NCI-H1105 (cell line): Measurements from ENCODE around the gene DDX20.

ENCODE experiments used
- DNase-seq: peaks from one replicate; lab custom pipeline; 2025; lab: John Stamatoyannopoulos, UW

Gene DDX20

DNA sequence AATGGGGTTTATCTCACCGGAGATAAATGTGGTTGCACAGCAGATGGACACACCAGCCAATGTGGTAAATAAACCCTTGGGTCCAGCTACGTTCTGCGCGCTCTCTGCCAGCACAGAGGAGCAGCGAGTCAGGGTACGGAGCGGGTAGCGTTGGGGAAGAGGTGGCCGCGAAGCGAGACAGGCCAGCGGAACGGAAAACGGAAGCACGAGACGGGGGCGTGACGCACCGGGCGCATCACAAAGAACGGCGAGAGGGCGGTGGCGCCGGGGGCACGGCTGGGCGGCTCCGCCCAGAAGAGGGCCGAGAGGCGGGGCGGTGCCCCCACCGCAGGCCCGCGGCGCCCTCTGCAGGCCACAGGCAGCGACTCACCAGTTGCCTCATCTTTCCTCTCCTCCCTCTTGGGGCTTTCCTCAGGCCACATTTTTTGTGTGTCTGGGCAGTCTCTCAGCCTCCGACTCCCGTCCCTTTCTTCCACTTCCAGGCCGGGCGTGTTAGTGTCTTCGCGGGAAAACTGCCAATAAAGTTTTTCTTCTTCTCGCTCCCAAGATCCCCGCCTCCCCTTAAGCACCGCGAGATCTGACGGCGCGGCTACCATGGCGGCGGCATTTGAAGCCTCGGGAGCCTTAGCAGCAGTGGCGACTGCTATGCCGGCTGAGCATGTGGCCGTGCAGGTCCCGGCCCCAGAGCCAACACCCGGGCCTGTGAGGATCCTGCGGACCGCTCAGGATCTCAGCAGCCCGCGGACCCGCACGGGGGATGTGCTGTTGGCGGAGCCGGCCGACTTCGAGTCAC, at the start of gene DDX20:
Gene DDX20, plus strand, starts transcription at position 571 of the 793 bp plus-strand sequence. Its CDS starts 24 bp downstream, at position 595.
- peak; percentile 97 for DNase-seq

DNA sequence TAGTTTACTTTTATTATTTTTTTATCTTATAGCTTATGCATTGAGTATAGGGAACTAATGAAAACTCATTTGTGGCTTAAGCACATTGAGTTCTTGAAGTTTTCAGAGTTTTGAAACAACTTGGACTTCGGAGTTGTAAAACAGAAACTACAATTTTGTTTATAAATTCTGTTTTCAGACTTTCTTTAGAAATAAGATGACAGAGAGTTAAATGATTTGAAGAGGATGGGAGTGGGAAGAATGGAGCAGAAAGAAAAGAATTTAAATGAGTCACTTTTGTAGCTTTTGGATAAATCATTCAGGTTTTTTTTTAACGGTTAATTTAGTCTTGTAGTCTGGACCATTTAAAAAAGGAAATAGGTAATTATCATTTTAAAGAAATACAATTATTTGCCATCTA, 48.8 kb upstream of the DDX20 start:
- DNase-seq = no peak

DNA sequence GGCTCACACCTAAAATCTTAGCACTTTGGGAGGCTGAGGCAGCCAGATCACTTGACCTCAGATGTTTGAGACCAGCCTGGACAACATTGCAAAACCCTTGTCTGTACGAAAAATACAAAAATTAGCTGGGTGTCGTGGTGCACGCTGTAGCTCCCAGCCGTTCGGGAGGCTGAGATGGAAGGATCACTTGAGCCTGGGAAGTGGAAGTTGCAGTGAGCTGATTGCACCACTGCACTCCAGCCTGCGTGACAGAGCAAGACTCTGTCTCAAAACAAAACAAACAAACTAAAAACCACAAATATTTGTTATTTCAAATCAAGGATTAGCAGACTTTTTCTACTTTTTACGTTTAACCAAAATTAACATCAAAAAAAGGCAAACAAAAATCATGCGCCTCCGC, 47.8 kb upstream of the DDX20 start:
- DNase-seq = no peak

DNA sequence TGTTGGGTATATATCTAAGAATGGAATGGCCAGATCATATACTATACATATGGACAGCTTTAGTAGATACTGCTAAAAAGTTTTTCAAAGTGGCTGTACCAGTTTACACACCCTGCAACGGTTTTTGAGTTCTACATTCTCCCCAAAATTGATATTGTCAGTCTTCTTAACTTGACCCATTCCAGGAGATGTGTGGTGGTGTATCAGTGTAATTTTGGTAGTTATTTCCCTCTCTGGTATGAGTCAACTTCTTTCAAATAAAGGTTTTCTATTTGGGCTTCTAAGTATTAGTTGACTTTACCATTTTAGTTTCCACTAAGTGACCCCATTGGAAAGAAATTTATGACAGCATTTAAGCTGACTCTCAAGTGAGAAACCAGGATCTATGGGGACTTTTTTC, 45.7 kb upstream of the DDX20 start:
- DNase-seq = no peak

DNA sequence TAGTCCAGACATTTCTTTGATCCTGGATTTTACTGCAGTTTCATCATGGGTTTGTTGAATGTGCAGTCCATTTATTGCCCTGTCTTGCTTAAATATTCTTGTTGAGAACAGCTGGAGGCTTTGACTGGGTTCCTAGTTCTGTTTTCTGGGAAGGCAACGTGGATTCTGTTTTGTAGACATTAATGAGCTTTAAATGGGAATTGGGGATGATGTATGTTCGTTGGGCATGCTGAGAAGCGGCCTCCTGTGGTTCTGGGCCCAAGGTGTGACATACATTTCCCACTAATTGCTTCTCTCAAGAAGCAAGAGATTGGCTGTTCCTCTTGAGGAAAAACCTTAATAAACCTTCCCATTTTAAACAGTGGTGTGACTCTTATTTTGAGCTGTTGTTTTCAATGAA, 39.4 kb upstream of the DDX20 start:
- DNase-seq = no peak

- no peak for DNase-seq
Observed at GRCh38 chr1:111717450-111717849, 38.3 kb upstream of the DDX20 start.

DNA sequence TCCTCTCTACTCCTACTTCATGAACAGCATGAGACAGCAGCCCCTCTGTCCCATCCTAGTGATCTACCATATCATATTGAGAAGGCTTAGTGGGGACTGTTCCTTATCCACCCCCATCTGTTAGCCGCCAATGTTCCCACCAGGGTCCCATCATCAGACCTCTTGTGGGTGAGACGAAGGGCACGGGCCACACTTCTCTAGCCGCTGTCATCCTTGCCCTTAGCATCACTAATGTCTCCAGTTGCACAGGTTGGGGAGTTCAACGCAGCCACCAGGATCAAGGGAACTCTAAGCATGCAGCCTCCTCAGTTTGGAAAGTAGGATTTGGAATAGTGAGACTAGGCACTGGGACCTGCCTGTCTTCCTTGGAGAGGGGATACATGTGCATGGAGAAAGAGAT, 36.6 kb upstream of the DDX20 start:
- DNase-seq = no peak

GRCh38 chr1:111719674-111720132, 36.0 kb upstream of the DDX20 start:
- no peak for DNase-seq

DNA sequence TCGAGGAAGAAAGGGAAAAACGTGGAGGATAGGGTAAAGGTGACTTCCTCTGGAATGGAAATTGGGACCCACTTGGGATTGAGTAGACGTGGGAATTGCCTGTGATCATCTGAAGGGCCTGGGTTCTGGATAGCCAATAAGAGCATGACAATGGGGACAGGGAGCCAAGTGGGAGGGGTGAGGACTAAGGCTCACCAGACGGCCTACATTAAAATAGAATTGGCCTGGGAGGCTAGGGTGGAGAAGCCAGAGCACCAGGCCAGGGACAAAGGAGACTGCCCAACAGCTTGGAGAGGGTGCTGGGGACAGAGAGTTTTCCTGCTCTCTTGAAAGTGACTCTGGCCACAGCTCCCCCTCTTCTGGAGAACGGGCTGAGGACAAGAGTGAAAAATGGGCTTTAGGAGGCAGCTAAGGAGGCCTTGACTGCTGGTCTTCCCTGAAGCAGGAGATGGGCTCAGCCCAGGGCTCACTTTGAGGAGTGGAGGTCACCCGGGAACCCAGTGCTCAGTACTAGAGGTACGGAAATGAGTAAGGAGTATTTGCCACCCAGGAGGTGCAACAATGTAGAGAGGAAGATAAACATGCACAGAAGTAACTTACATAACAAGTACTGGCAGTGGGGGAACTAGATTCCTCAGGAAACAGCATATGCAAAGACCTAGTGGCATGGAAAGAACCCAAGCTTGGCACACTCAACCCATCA, 35.3 kb upstream of the DDX20 start:
- no peak for DNase-seq

GRCh38 chr1:111720977-111721786, 34.5 kb upstream of the DDX20 start:
- no peak for DNase-seq

DNA sequence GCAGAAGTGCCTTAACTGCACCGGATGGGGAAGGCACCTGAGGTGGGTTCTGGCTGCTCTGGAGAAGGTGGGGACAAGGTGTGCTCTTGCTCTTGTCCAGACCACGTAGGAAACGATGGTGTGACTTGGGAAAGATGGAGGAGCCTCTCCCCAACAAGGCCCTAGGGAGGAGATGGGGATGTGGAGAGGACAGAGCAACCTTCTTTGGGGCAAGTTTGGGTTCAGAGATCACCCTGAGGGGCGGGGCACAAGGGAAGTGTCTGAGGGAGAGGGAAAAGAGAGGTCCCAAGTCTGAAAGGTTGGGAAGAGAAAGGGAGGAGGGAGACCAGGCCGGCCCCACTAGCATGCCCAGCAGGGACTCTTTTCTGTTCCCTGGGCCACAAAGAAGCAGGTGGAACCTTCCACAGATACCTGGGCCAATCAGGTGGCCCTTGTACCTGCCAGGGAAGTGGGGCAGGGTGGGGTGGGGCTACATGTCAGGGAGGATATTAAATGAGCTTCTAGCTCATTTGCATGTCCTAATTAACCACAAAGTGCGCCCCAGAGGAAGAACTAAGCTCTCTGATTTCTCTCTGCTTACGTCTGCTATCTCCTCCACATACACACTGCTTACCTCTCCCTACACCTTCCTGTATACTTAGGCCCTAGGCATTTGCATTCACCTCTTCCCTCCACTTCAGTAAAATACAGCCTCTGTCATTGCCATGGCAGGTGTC, 32.5 kb upstream of the DDX20 start:
- no peak for DNase-seq

GRCh38 chr1:111723871-111724270, 31.8 kb upstream of the DDX20 start:
- DNase-seq = no peak

- DNase-seq = no peak
Observed at GRCh38 chr1:111725192-111725591, 30.5 kb upstream of the DDX20 start.

- DNase-seq = no peak
Observed at GRCh38 chr1:111727056-111727455, 28.6 kb upstream of the DDX20 start.

- DNase-seq = no peak
Observed at GRCh38 chr1:111729271-111729921, 26.3 kb upstream of the DDX20 start.

- no peak for DNase-seq
Observed at GRCh38 chr1:111729946-111730681, 25.6 kb upstream of the DDX20 start.

- no peak for DNase-seq
Observed at GRCh38 chr1:111730706-111731105, 25.0 kb upstream of the DDX20 start.

GRCh38 chr1:111731956-111732355, 23.7 kb upstream of the DDX20 start:
- no peak for DNase-seq

DNA sequence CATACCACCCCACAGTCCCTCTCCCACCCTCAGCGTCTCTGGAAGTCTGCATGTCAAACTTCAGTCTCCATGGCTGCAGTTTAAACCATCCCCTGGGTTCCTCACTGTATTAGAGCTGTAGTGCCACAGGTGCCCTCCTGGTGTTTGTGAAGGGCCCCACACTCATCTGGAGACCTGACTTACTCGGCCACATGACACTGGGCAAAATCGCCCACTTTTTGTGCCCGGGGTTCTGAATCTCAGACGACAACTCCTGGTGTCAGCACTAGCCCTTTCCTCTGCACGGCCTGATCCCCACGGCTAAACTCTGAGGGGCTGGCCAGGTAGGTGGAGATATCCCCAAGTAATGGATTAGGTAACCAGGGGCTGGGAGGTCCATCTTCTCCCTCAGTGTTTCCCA, 23.0 kb upstream of the DDX20 start:
- DNase-seq = no peak

GRCh38 chr1:111733183-111733991, 22.3 kb upstream of the DDX20 start:
- no peak for DNase-seq
